DMS79 (cell line): ENCODE measurements around the gene TBPL2.
"Not testable (repeated sequence)": the region's sequence is repeated elsewhere in the genome, so short reads cannot be mapped to it uniquely, and the experiment has no call there.

Experiments used
- DNase-seq: peaks from one replicate; lab custom pipeline; 2025; lab: John Stamatoyannopoulos, UW

Gene TBPL2

DNA sequence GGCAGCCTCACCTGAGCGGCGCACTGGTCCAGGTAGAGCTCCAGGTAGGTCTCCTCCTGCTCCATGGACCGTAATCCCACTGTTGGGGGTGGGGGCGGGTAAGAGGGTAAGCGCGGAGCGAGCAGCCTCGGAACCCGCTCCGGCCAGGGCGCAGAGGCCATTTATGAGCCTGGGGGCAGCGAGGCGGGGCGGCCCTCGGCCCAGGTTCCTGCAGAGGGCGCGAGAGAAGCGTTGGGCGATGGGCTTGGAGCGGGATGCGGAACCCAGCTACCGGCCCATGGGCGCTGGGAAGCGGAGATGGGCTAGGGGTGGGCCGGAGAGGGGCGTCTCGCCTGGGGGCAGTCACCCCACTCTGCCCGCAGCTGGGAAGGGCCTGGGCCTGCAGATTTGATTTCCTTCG lies at the start of gene TBPL2:
Gene TBPL2 (minus strand): TSS at position 232 of the 400 bp plus-strand sequence. CDS start 167 bp downstream, at position 65.
- no peak for DNase-seq

DNA sequence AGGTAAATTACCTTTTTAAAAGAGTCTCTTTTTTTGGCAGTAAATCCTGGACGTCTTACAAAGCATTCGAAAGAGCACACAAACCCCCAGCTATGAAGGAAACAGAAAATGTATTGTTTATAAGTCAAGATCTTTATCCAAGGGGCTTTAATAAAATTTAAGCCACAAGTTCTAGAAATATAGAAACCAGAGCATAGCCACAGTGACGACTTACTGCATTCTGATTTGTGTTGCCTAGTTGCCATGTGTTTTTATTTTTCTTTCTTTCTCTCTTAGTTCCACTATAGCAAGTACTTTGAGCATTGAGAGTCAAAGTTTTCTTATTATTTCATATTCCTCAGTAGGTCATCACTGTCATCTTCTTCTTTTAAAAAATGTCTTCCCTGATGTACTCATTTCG lies 47.8 kb upstream of the TBPL2 start:
- DNase-seq, result no peak

DNA sequence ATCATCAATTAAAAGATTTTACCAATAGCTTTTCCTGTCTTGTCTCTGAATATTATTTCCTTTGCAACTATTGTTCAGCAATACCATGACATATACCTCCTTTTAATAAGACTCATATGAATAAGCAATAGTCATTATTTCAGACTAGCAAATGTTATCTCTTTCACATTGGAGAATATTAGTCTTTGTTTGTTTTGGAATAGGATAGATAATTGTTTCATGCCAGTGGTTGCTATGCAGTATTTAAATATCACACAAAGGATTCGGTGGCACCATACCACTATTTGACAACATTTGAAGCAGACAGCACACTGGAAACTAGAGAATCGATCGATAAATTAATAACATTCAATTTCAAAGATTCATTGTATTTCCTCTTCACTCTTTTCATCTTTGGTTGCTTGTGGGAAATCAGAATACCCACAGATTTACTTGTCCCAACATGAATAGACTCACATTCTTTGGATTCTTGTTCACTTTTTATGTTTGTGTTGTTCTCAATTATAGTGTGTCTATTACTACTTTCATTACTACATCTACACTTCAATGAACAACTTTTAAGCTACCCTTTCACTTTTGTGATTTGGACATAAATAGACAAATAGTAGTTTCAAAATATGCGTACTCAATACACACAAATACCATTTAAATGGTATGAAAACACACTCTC lies 42.7 kb upstream of the TBPL2 start:
- DNase-seq, result no peak

DNA sequence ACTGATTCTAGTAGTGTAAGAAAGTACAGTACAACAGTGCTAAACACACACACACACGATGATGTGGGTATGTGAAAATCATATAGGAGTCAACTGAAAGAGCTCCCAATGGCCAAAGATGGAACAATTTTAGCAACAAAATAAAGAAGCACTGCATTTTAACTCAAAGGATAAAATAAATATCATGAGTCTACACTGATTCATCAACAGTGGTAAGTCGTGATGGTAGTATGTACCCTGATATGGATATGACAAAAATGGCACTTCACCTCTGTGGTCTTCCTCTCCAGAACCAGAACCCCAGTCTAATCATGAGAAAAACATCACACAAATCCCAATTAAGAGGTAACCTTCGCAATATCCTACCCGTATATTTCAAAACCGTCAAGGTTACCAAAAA lies 41.4 kb upstream of the TBPL2 start:
- DNase-seq, result no peak

DNA sequence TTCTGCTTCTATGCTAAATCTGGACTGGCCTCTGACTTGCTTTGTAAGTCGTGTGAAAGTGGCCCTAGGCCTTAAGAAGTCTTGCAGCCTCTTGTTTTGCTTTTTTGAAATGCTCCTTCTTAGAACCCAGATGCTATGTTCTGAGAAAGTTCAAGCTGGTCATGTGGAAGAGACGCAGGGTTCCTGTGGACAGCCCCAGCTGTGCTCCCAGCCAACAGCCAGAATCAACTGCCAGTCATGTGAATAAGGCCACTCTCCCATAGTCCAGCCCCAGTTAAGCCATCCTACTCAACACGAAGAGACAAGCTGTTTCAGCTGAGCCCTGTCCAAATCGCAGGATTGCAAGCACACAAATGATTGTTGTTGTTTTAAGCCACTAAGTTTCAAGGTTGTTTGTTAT lies 37.3 kb upstream of the TBPL2 start:
- no peak for DNase-seq

DNA sequence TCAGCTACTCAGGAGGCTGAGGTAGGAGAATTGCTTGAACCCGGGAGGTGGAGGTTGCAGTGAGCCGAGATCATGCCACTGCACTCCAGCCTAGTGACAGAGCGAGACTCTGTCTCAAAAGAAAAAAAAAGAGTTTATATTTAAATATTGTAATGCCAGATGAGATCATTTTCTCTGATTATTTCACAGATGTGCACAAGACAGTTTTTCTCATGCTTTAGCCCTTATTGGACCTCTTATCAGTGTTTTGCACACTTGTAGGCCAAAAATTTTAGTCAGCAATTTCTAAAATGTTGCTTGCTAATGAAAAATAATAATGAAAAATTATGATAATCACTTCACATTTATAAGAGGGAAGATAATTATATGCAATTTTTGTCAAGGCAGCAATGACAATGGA lies 36.0 kb upstream of the TBPL2 start:
- DNase-seq, result not testable (repeated sequence)

DNA sequence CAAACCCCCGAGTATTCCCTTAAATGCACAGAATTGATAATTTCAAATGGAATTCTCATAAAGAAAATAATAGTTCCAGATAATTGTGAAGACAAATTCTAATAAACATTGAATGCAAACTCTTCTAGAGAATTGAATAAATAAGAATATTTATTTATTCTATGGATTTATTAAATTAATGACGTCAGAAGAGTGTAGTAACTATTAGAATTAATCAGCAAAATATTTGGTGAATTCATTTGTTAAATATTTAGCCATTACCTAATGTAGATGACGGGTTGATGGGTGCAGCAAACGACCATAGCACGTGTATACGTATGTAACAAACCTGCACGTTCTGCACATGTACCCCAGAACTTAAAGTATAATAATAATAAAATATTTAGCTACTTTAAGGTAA lies 33.4 kb upstream of the TBPL2 start:
- no peak for DNase-seq

DNA sequence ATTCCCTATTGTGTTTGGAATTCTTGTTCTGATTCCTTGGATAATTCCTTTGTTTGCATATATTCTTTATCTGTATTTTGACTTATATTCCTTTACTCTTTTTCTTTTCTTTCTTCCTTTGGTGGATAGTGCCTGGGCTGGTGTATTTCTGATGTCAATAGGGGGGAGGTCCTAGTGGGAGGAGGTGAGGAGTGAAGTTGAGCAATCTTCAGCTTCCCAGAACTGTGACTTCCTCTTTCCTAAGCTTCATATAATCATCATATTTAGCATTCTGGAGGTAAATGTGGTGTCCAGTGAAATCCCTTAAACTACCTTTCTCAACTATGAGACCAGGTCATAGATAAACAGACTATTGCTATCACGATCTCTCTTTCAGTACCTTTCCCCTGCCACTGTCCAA lies 29.6 kb upstream of the TBPL2 start:
- DNase-seq, result no peak

DNA sequence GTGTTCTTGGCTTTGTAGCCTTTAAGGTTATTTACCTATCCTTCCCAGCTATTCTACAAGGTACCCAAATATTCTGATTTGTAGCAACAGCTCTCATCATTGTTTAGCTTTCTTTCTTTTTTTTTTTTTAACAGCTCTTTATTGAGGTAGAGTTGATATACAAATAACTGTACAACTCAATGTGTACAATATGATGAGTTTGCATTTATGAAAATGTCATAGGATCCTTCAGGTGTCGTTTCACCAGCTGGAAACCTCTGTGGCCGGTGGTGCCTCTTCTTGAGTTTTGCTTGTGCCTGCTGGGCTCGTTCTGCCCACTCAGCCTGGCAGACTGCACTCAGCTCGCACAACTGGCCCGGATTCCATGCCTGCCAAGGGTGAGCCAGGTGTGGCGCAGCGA lies 26.9 kb upstream of the TBPL2 start:
- DNase-seq, result no peak

DNA sequence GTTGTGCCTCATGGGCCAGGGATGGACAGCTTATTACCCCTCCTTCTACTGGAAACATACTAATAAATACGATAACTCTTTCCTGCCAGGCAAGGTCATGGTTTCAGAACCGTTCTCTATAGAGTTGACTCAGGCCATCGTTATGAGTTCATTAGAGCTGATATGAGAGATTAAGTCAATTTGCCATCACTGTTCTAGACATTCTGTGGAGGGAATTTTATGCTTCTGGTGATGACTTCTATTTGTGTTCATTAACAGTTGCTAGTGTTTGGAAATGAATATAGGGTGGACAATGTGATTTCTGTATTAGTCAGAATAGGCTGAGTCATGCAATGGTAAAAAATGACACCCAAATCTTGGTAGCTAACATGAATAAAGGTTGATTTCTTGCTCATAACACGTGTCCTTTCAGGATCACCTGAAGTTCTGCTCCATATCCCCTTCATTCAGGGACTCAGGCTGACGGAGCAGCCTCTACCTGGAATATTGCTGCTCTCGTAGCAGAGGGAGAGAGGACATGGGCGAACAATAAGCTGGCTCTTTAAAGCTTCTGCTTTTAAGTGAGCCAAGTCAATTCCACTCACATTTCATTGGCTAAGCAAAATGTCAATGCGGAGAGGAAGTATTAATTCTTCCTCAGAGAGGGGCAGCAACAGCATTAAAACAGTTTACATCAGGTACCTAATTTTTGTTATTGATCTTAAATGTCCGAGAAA lies 18.5 kb upstream of the TBPL2 start:
- DNase-seq, result no peak

DNA sequence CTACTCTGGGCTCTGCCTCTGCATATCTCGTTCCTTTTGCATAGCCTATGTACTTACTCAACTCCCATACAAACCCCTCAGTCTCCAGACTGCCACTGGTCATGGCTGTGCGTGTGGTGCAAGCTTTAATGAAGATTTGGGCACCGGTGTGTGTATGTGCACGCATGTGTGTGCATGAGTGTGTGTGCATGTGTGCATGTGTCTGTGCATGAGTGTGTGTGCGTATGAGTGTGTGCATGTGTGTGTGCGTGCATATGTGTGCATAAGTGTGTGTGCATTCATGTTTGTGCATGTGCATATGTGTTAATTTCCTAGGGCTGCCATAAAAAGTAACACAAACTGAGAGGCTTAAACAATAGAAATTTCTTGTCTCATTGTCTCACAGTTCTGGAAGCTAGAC lies 17.1 kb upstream of the TBPL2 start:
- DNase-seq, result no peak

DNA sequence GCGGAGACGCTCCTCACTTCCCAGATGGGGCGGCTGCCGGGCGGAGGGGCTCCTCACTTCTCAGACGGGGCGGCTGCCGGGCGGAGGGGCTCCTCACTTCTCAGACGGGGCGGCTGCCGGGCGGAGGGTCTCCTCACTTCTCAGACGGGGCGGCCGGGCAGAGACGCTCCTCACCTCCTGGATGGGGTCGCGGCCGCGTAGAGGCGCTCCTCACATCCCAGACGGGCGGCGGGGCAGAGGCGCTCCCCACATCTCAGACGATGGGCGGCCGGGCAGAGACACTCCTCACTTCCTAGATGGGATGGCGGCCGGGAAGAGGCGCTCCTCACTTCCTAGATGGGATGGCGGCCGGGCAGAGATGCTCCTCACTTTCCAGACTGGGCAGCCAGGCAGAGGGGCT lies 16.0 kb upstream of the TBPL2 start:
- DNase-seq, result not testable (repeated sequence)

DNA sequence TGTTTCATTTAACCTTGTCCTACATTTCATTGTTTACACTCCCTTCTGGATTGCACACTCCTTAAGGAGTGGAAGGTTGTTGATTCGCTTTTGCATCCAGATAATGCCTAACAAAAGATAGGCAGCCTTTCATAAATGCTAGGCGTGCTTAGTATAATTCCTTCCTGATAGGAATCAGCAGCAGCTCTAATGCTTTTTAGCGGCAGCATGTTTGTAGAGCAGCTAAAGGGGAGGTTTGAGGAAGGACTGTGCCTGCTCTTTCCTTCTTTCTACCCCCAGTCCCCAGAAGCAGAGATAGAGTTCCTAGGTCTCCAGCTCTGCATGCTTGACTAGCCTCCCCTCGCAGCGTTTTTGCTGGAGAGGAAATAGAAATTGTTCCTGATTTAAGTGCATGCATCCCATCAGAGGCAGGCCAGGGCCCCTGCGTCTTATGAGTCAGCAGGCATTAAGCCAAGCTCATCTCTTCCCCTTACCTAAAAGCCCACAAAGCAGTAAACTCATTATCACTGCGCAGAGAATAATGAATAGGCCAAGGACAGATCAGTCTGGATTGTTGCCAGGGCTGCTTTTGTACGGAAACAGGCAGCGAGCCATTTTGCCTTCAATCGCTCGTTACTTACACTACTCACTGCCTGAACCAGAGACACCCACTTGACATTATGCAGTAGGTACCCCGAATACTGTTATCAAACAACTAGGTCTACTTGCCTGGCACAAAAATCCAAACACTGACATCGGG lies 14.0 kb upstream of the TBPL2 start:
- DNase-seq, result peak; percentile 97

DNA sequence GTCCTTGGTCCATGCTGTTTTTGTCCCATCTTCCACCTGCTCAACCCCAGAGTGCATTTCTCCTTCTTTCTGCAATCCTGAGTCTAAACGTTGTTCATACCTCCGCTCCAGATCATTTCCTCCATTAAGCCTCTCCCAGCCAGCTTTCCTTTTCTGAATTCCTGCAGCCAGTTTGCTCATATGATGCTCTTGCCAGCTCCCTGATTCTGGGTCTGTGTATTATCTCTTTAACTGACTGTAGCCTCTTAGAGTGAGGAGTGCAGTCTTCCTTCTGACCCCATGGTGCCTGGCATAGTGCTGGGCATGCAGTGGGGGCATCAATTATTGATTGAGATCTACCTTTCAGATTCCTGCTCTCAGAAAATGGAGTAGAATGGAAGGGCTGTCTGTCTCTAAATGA lies 11.5 kb upstream of the TBPL2 start:
- no peak for DNase-seq

DNA sequence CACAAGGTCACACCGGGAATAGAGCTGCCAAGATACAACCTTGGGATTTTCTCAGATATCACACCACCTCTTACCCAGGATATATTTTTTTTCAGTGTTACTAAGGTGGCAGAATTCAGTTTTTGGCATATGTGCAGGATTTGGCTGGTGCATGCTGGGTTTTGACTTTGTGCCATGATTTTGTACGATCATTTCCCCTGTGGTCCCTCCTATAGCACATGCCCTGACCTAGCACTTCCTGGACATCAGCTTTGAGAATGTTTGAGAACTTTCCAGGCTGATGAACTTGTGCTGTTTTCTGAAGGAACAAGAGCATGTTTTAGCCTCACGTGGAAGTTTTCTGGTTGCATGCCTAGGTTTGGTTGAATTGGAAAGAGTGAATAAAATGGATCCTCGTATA lies 11.0 kb upstream of the TBPL2 start:
- no peak for DNase-seq

DNA sequence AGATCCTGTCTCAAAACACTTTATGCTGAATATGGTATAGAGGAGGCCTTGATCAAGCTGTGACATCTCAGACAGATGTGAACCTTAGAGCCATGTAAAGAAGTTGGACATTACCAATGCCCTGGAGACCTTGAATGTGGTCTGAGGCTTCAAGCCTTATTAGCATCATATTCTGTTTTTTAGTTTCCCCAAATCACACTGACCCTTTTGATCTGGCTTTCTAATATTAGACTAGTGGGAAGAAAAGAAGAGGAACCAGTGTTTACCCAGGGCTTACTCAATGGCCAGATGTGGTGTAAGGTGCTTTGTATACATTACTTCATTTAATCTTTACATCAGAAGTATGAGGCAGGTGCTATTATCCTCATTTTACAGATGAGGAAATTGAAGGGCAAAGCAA lies 10.6 kb upstream of the TBPL2 start:
- DNase-seq, result no peak

DNA sequence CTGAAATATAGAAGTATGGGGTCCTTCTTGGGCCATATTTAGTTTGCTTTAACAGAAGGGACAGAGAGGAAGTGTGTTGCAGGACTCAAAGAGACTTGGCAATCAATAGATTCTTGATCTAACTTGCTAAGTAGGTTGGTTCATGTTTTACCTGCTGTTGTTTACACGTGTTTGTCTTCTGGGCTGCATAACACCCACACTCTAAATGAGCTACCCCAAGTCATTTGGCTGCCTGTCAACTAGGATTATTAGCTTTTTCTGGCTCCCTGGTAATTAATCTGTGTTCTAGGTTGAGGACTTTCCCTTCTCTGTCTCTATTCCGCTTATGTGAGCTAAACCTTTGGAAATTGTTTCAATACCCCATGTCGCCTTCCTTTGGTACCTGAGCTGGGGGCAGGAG lies 10.1 kb upstream of the TBPL2 start:
- no peak for DNase-seq

DNA sequence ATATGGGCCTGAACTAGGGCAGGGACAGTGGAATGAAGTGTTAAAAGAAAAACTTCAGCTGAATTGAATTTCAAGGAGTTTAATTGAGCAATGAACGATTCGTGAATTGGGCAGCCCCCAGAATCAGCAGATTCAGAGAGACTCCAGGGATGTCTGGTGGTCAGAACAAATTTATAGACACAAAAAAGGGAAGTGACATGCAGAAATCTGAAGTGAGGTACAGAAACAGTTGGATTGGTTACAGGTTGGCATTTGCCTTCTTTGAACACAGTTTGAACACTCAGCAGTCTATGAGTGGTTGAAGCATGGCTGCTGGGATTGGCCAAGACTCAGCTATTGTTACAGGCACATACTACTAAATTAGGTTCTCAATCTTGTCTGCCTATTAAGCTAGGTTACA lies 9.7 kb upstream of the TBPL2 start:
- DNase-seq, result no peak

DNA sequence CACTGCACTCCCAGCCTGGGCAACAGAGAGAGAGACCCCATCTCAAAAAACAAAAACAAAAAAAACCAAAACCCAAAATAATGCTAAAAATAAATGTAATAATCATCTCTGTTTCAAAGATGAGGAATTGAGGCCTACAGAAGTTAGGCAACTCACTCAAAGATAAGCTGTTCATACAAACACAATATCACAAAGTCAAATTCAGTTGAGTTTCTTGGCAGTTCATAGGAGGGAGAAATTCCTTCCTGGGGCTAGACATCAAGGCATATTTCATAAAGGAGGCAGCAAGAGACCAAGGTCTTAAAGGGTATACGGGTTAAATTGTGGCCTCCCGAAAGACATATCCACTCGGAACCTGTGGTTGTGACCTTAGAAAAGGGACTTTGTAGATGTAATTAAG lies 8.7 kb upstream of the TBPL2 start:
- DNase-seq, result no peak

DNA sequence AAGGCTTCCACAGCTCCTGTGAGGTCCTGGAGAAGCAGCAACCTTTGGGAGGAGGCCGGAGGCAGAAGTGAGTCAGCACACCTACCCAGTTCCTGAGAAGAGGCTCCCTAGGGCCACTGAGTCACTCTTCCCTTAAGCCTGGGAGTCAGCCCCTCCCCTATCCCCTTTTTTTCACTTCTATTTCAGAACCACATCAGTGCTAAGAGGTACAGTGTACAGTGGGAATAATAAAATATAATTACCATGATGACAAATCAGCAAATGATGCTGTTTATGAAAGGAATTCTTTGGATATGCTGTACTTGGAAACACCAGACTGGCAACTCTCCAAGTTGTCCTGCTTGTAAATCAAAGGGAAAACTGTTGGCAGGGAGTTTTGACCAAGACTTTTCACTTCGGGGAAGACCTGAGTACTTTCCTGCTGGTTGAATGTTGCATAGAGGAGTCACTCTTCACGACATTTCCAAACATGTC lies 7.8 kb upstream of the TBPL2 start:
- DNase-seq, result peak; percentile 49

DNA sequence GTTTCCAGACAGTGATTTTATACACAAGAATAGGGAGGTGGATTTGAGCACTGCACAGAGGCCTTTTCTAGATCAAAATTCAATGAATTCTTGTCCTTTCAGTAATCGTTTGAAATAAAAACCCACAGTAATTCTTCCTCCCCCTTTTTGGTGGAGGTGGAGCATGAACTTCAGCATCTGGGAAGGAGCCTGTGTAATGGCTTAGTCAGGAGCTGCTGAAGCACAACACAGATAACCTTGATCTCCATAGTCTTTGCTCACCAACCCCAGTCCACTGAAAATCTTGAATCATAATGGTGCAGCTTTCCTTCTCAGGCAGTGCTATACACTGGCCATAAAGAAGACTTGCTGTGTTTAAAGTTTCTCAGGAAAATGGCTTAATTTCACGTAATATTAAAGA lies 6.4 kb upstream of the TBPL2 start:
- DNase-seq, result no peak

DNA sequence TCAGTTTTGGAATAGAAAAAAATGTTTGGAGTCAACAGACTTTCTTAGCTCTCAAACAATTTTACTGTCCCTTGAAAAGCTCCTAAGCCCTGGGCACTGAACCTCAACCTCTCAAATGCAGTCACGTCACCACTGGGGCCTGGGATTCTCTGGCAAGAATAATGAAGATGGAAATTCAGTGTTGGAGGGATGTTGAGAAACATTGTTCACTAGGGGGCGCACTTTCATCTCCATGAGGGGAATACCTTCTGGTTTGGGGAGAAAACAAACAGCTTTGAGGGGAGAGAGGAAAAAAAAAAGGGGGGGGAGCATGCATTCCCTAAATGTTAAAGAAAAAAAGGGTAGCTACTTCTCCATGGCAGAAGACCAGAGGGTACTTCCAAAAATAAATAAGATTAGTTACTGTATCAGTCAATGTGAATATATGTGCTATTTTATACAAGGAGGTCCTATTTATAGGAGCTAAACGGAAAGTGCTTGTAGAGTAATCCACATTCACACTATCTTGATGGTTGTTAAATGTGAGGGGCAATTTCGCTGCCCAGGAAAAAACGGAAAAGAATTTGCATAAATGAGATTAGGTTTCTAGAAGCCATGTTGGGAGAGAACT lies 5.8 kb upstream of the TBPL2 start:
- DNase-seq, result peak; percentile 40

DNA sequence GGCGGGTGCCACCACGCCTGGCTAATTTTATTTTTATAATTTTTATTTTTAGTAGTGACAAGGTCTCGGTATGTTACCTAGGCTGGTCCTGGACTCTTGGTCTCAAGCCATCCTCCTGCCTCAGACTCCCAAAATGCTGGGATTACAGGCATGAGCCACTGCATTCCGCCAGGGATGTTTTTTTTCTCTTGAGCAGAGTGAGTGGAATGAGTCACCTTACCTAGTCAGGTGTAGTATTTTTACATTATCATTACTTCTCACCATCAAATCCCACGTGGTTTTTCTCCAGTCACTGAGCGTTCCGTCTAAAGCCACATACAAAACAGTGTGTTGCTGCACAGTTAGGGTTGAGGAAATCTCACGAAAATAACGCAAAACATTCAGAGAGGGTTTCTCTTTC lies 870 bp upstream of the TBPL2 start:
- no peak for DNase-seq
